ENCODE data around the gene OSBP. TPM values are rescaled to one million over a fixed set of nuclear protein-coding genes. Genes with fewer than 3 reads are reported as not detected.

OSBP gene
- total RNA-seq, 4 donors from 2014 or later: 32.5 to 40.0 (median 33.3) TPM

DNA sequence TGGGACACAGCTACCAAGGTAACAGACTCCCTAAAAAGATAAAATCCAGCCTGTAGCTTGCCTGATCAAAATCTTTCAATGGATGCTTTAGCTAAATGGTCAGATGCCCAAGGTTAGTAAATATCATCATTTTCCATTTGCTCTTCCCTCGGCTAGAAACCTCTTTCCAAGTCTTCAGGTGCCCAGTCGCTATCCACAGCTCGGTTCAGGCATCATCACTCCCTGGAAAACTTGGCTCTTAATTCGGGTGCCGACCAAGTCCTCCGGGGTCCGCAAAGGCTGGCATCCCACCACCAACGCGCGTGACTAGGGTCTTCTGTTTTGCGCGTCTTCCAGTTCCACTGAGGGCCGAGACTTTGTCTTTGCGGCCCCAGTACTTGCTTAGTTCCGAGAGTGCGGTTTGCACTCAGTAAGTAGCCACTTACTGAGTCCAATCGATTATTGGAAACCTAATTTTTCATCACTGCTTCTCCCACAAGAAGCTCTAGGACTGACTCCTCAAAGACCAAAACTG is 59.9 kb downstream of the OSBP start:
- H3K9me3 ChIP-seq: no peaks in the 10 kb centered on the region
- H3K27me3 ChIP-seq: no peaks in the 10 kb centered on the region
- DNase-seq (ENCODE audit: extremely low spot score): no peak
- no peaks in the 10 kb centered on the region for H3K36me3 ChIP-seq
- H3K4me1 ChIP-seq: peaks cover 5 to 50% (median 37%) of the 10 kb centered on the region in 4 donors
- TF ChIP-seq POLR2A (IDR thresholded peaks at IDR 0.05; ENCODE audit: low read depth) (no peak), POLR2AphosphoS5 (IDR thresholded peaks at IDR 0.05) (no peak), EP300 (IDR thresholded peaks at IDR 0.05) (no peak)
- TF ChIP-seq, protein P1, sequence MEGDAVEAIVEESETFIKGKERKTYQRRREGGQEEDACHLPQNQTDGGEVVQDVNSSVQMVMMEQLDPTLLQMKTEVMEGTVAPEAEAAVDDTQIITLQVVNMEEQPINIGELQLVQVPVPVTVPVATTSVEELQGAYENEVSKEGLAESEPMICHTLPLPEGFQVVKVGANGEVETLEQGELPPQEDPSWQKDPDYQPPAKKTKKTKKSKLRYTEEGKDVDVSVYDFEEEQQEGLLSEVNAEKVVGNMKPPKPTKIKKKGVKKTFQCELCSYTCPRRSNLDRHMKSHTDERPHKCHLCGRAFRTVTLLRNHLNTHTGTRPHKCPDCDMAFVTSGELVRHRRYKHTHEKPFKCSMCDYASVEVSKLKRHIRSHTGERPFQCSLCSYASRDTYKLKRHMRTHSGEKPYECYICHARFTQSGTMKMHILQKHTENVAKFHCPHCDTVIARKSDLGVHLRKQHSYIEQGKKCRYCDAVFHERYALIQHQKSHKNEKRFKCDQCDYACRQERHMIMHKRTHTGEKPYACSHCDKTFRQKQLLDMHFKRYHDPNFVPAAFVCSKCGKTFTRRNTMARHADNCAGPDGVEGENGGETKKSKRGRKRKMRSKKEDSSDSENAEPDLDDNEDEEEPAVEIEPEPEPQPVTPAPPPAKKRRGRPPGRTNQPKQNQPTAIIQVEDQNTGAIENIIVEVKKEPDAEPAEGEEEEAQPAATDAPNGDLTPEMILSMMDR (IDR thresholded peaks at IDR 0.05): no peak
- 34% methylated on average over 17 of the region's 17 CpGs for WGBS
- intact Hi-C loops (cut with DNase I): no loop called here
- peak overlapping the region; percentile 30 to 51 (median 44) for H3K4me3 ChIP-seq
- H3K27ac ChIP-seq (replicated peaks in 1 of 4): peak overlapping the region; percentile 50 to 73 (median 68)

DNA sequence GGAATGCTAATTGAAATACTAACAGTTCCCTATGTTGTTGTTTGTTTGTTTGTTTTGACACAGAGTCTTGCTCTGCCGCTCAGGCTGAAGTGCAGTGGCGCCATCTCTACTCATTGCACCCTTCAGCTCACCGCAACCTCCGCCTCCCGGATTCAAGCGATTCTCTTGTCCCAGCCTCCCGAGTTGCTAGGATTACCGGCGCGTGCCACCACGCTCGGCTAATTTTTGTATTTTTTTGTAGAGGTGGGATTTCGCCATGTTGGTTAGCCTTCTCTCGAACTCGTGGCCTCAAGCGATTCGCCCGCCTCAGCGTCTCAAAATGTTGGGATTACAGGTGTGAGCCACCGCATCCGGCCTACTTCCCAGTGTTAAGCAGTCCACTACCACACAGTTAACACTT is 62.3 kb downstream of the OSBP start:
- no peaks in the 10 kb centered on the region for H3K27me3 ChIP-seq
- WGBS: 96% methylated on average over 21 of the region's 21 CpGs
- intact Hi-C loops (cut with DNase I): loop anchor here (5.0 kb wide), 1 partner anchor 114 kb away; the partner anchor contains the start of gene PATL1
- TF ChIP-seq POLR2A (IDR thresholded peaks at IDR 0.05; ENCODE audit: low read depth) (no peak), POLR2AphosphoS5 (IDR thresholded peaks at IDR 0.05) (no peak), EP300 (IDR thresholded peaks at IDR 0.05) (no peak)
- TF ChIP-seq, protein P1 (IDR thresholded peaks at IDR 0.05): no peak
- H3K4me3 ChIP-seq: no peak overlapping the region
- H3K36me3 ChIP-seq: no peaks in the 10 kb centered on the region
- no peaks in the 10 kb centered on the region for H3K9me3 ChIP-seq
- peaks cover 5 to 48% (median 43%) of the 10 kb centered on the region in 4 donors for H3K4me1 ChIP-seq
- no peak for DNase-seq (ENCODE audit: extremely low spot score)
- no peak overlapping the region for H3K27ac ChIP-seq (replicated peaks in 1 of 4)

- H3K36me3 ChIP-seq: no peaks in the 10 kb centered on the region
- TF ChIP-seq EP300 (IDR thresholded peaks at IDR 0.05) (no peak), POLR2A (IDR thresholded peaks at IDR 0.05; ENCODE audit: low read depth) (no peak), POLR2AphosphoS5 (IDR thresholded peaks at IDR 0.05) (no peak)
- TF ChIP-seq, protein P1 (IDR thresholded peaks at IDR 0.05): no peak
- intact Hi-C loops (cut with DNase I): loop anchor here (5.0 kb wide), 1 partner anchor 114 kb away; the partner anchor contains the start of gene PATL1
- no peak for DNase-seq (ENCODE audit: extremely low spot score)
- H3K27me3 ChIP-seq: no peaks in the 10 kb centered on the region
- no peaks in the 10 kb centered on the region for H3K9me3 ChIP-seq
- 69% methylated on average over 2 of the region's 2 CpGs for WGBS
- H3K4me3 ChIP-seq: no peak overlapping the region
- peak overlapping the region in 2 of 4 donors; percentile 21 to 89 for H3K27ac ChIP-seq (replicated peaks in 1 of 4)
- H3K4me1 ChIP-seq: peaks cover 5 to 47% (median 41%) of the 10 kb centered on the region in 4 donors
Observed at GRCh38 chr11:59552844-59553243, 62.7 kb downstream of the OSBP start.

- intact Hi-C loops (cut with DNase I): loop anchor here (5.0 kb wide), 1 partner anchor 115 kb away; the partner anchor contains the start of gene PATL1
- Histone ChIP-seq H3K36me3 (no peaks in the 10 kb centered on the region), H3K4me3 (peak overlapping the region; percentile 57 to 66 (median 60)), H3K9me3 (no peaks in the 10 kb centered on the region), H3K4me1 (peaks cover 5 to 39% (median 33%) of the 10 kb centered on the region in 4 donors), H3K27me3 (no peaks in the 10 kb centered on the region), H3K27ac (replicated peaks in 1 of 4) (peak overlapping the region; percentile 74 to 89 (median 87))
- DNase-seq (ENCODE audit: extremely low spot score): no peak
- TF ChIP-seq, protein P1 (IDR thresholded peaks at IDR 0.05): no peak
- TF ChIP-seq POLR2A (IDR thresholded peaks at IDR 0.05; ENCODE audit: low read depth) (no peak), EP300 (IDR thresholded peaks at IDR 0.05) (no peak), POLR2AphosphoS5 (IDR thresholded peaks at IDR 0.05) (no peak)
- 21% methylated on average over 30 of the region's 30 CpGs for WGBS
Observed at GRCh38 chr11:59551659-59552521, 63.7 kb downstream of the OSBP start.
